BLaER1 (cell line): ENCODE results near the gene PRKN.

Experiments
- H3K27ac ChIP-seq: shearing (Covaris generic); formaldehyde crosslinking; 2 replicates; pipeline ENCODE4 v1.8.1; 2022
- H3K27me3 ChIP-seq: shearing (Covaris generic); formaldehyde crosslinking; 2 replicates; pipeline ENCODE4 v1.8.1; 2022
- H3K36me3 ChIP-seq: shearing (Covaris generic); formaldehyde crosslinking; 2 replicates; pipeline ENCODE4 v1.8.1; 2022
- H3K4me1 ChIP-seq: shearing (Covaris generic); formaldehyde crosslinking; 2 replicates; pipeline ENCODE4 v1.8.1; 2022
- H3K4me2 ChIP-seq: shearing (Covaris generic); formaldehyde crosslinking; 2 replicates; pipeline ENCODE4 v1.8.1; 2022
- H3K4me3 ChIP-seq: shearing (Covaris generic); formaldehyde crosslinking; 2 replicates; pipeline ENCODE4 v1.8.1; 2022
- H3K9ac ChIP-seq: shearing (Covaris generic); formaldehyde crosslinking; 2 replicates; pipeline ENCODE4 v1.8.1; 2022
- H3K9me3 ChIP-seq: shearing (Covaris generic); formaldehyde crosslinking; 2 replicates; pipeline ENCODE4 v1.8.1; 2022
- H4K20me1 ChIP-seq: shearing (Covaris generic); formaldehyde crosslinking; 2 replicates; pipeline ENCODE4 v1.8.1; 2022
- Cebpa-rat ChIP-seq: shearing (Covaris generic); IDR thresholded peaks from 2 replicates; pipeline ENCODE4 v1.8.1; 2022

PRKN gene

GRCh38 chr6:161489626-161490306 is 1237.8 kb downstream of the PRKN start:
- no peak for TF ChIP-seq Cebpa-rat
- no peak overlapping the region for H3K4me3 ChIP-seq
- no peak overlapping the region for H3K27ac ChIP-seq
- H3K36me3 ChIP-seq, result no peaks in the 10 kb centered on the region
- H3K9ac ChIP-seq, result no peak overlapping the region
- no peak overlapping the region for H3K4me2 ChIP-seq
- H3K9me3 ChIP-seq, result no peaks in the 10 kb centered on the region
- no peaks in the 10 kb centered on the region for H4K20me1 ChIP-seq
- H3K27me3 ChIP-seq, result no peaks in the 10 kb centered on the region
- no peaks in the 10 kb centered on the region for H3K4me1 ChIP-seq

DNA sequence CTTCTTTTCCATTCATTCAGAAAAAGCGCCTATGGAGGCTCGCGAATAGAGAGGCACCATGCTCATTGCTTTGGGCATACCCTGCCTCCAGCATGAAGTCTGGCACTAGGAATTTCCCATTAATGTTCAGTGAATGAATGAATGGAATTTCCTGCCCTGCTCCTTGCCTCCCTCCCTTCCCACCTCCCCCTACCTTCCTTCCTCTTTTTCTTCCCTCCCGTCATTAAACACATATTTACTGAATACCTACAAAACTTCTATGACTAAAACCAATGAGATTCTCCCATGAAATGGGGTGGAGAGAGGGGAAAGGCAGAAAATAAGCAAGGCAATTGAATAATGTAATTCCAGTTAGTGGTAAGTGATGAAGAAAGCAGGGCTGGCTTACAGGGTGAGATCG is 1239.9 kb downstream of the PRKN start:
- Histone ChIP-seq H3K36me3 (no peaks in the 10 kb centered on the region), H3K4me1 (no peaks in the 10 kb centered on the region), H3K27me3 (no peaks in the 10 kb centered on the region), H3K4me3 (no peak overlapping the region), H3K9ac (no peak overlapping the region), H3K9me3 (no peaks in the 10 kb centered on the region), H4K20me1 (no peaks in the 10 kb centered on the region), H3K27ac (no peak overlapping the region), H3K4me2 (no peak overlapping the region)
- TF ChIP-seq Cebpa-rat, result no peak

GRCh38 chr6:161487217-161487531 is 1240.4 kb downstream of the PRKN start:
- Histone ChIP-seq H3K4me3 (no peak overlapping the region), H3K36me3 (no peaks in the 10 kb centered on the region), H3K27ac (no peak overlapping the region), H4K20me1 (no peaks in the 10 kb centered on the region), H3K9ac (no peak overlapping the region), H3K27me3 (no peaks in the 10 kb centered on the region), H3K4me2 (no peak overlapping the region), H3K4me1 (no peaks in the 10 kb centered on the region), H3K9me3 (no peaks in the 10 kb centered on the region)
- TF ChIP-seq Cebpa-rat, result no peak

DNA sequence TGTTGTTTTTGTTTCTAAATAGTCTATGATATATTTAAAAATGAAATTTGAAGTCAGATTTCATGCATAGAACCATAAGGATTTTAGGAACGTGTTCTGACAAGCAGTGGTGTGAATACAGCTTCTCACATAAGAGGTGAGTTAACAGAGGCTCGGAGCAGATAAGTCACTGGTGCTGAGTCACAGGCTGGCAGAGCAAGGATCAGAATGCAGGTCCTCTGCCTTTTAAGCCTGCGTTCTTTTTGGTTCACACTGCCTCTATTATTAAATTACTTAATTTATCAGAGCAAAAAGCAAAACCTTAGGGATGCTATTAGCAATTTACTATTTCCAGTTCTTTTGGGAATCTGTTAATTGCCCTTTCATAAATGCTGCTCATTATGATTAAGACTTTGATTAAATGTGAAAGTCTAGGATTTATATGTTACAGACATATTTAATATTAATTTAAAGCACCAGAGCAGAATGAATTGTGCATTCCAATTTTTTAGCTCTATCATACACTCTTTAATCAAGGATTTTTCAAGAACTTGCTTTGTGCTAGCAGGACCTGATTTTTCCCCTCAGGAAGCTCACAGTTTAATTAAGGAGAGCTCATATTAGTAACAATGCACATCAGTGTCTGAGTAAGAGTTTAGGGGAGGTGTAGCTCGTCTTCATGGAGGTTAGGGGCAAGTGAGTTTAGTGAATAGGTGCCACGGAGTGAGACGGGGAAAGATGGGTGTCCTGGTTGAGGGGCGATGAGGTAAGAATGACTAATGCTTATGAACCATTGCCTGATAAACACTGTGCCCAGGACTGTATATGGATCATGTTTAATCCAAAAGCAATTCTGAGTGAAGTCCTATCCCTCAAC is 1241.0 kb downstream of the PRKN start:
- Histone ChIP-seq H3K27me3 (no peaks in the 10 kb centered on the region), H3K4me3 (no peak overlapping the region), H3K9ac (no peak overlapping the region), H3K27ac (no peak overlapping the region), H3K4me1 (no peaks in the 10 kb centered on the region), H4K20me1 (no peaks in the 10 kb centered on the region), H3K9me3 (no peaks in the 10 kb centered on the region), H3K4me2 (no peak overlapping the region), H3K36me3 (no peaks in the 10 kb centered on the region)
- no peak for TF ChIP-seq Cebpa-rat

- Histone ChIP-seq H3K27me3 (no peaks in the 10 kb centered on the region), H3K36me3 (no peaks in the 10 kb centered on the region), H3K27ac (no peak overlapping the region), H3K4me1 (no peaks in the 10 kb centered on the region), H3K4me2 (no peak overlapping the region), H4K20me1 (no peaks in the 10 kb centered on the region), H3K4me3 (no peak overlapping the region), H3K9ac (no peak overlapping the region), H3K9me3 (no peaks in the 10 kb centered on the region)
- no peak for TF ChIP-seq Cebpa-rat
Measured at GRCh38 chr6:161482517-161482858, 1245.1 kb downstream of the PRKN start.

DNA sequence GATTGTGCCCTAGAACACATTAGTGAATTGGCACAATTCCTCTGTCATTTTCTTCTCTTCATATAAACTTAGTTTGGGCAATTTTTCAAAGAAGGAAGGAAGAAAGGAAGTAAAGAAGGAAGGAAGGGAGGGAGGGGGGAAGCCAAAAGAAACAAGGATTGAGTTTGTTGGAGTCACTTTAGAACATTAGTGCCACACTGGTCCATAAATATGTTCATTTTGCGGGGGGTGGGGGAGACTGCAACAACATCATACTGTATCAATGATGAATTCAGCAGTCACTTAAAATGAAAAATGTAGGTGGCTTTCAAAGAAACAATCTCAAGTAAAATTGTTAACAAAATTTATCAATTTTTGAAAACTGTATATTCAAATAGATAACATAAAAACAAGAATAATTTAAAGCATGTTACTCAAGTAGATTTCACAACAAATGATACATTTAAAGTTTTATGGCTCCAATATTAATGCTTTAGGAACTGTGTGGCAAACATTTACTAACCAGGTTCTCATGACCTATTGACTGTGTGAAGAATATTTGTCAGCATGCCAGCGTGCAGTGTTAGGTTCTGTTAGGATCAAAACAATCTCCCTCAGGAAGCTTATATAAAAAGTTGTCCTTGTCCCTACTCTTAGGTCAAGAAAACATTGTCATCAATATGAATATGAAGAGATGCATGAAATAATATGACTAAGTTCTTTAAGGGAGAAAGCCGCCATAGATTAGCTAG is 1245.6 kb downstream of the PRKN start:
- Histone ChIP-seq H3K4me2 (no peak overlapping the region), H3K4me3 (no peak overlapping the region), H3K36me3 (no peaks in the 10 kb centered on the region), H3K27ac (no peak overlapping the region), H3K4me1 (no peaks in the 10 kb centered on the region), H4K20me1 (no peaks in the 10 kb centered on the region), H3K27me3 (no peaks in the 10 kb centered on the region), H3K9me3 (no peaks in the 10 kb centered on the region), H3K9ac (no peak overlapping the region)
- no peak for TF ChIP-seq Cebpa-rat

DNA sequence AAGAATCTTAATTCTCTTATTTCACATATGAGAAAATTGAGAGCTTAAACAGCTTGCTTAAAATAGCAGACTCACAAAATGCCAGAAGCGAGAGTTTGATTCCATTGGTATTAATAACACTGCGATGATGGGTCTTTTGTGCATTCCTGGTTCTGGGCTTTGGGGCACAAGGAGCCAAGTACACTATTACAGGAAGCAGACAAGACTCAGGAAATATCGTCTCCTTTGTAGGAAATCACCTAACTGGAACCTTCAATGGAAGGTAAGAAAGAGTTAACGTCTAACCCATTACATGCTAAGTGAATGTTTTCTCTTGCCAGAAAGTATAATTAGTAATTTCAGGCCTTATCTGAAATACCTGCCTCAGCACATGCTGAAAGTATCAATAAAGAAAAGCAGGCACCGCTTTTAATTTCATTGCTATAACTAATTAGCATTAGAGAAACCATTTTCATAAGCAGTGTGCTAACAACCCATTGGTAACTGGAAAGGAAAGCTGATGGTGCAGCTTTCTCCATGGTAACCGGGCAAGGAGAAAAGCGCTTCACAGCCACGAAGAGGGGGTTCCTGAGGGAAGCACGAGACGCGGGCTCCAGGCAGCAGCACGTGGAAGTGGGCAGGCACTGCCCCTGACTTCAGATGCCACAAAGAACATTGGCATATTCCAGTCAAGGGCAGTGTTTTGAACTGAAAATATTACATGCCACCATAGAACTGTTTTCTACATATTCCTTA is 1247.0 kb downstream of the PRKN start:
- H3K4me2 ChIP-seq, result no peak overlapping the region

GRCh38 chr6:161479376-161479775 is 1248.2 kb downstream of the PRKN start:
- Histone ChIP-seq H3K9me3 (no peaks in the 10 kb centered on the region), H3K27ac (no peak overlapping the region), H3K4me1 (no peaks in the 10 kb centered on the region), H3K36me3 (no peaks in the 10 kb centered on the region), H3K4me2 (no peak overlapping the region), H4K20me1 (no peaks in the 10 kb centered on the region), H3K27me3 (no peaks in the 10 kb centered on the region), H3K4me3 (no peak overlapping the region), H3K9ac (no peak overlapping the region)
- TF ChIP-seq Cebpa-rat, result no peak

More for the DNA sequence above, 1247.0 kb downstream of the PRKN start:
- H3K36me3 ChIP-seq, result no peaks in the 10 kb centered on the region
- no peak overlapping the region for H3K4me3 ChIP-seq
- H3K9ac ChIP-seq, result no peak overlapping the region
- no peaks in the 10 kb centered on the region for H3K4me1 ChIP-seq
- no peaks in the 10 kb centered on the region for H3K27me3 ChIP-seq
- H3K9me3 ChIP-seq, result no peaks in the 10 kb centered on the region
- H3K27ac ChIP-seq, result no peak overlapping the region
- no peaks in the 10 kb centered on the region for H4K20me1 ChIP-seq
- TF ChIP-seq Cebpa-rat, result no peak

- no peaks in the 10 kb centered on the region for H3K36me3 ChIP-seq
- no peak for TF ChIP-seq Cebpa-rat
- H4K20me1 ChIP-seq, result no peaks in the 10 kb centered on the region
- H3K9ac ChIP-seq, result no peak overlapping the region
- H3K27ac ChIP-seq, result no peak overlapping the region
- no peak overlapping the region for H3K4me3 ChIP-seq
- no peaks in the 10 kb centered on the region for H3K9me3 ChIP-seq
- H3K4me1 ChIP-seq, result no peaks in the 10 kb centered on the region
- H3K4me2 ChIP-seq, result no peak overlapping the region
- no peaks in the 10 kb centered on the region for H3K27me3 ChIP-seq
Measured at GRCh38 chr6:161477876-161478425, 1249.6 kb downstream of the PRKN start.
